ENCODE results near the gene CPEB4. TPM values are rescaled to one million over a fixed set of nuclear protein-coding genes. Genes with fewer than 3 reads are reported as not detected.
A peak's percentile ranks its signal among the peaks of the same experiment; 100 is the strongest.

The CPEB4 gene
- total and polyA plus RNA-seq, 5 donors from 2014 or later, result 3.4 to 42.7 (median 4.7) TPM

GRCh38 chr5:173848986-173849596, 39.1 kb upstream of the CPEB4 start:
- peaks cover 16% of the 10 kb centered on the region for H3K27me3 Mint-ChIP-seq
- ATAC-seq (ENCODE audit: low read depth in 2 of 2) (no peak), DNase-seq (no peak)
- no peak overlapping the region for H3K4me3 Mint-ChIP-seq
- Histone ChIP-seq H3K9me3 (ENCODE audit: control insufficient read depth in 2 of 2, low read length in 2 of 2) (no peaks in the 10 kb centered on the region), H3K4me3 (ENCODE audit: low read depth, low read length) (no peak overlapping the region), H3K4me1 (ENCODE audit: control insufficient read depth, insufficient read depth, low read length, poor library complexity, severe bottlenecking) (no peaks in the 10 kb centered on the region), H3K36me3 (ENCODE audit: control insufficient read depth, insufficient read depth, low read length) (no peaks in the 10 kb centered on the region), H3K27ac (ENCODE audit: insufficient read depth, low read length, poor library complexity, severe bottlenecking) (no peak overlapping the region), H3K27me3 (ENCODE audit: control insufficient read depth, insufficient read depth, low read length) (no peaks in the 10 kb centered on the region)
- H3K36me3 Mint-ChIP-seq, result no peaks in the 10 kb centered on the region
- H3K4me1 Mint-ChIP-seq, result peaks cover 0 to 7% (median under 1%) of the 10 kb centered on the region in 4 donors
- H3K27ac Mint-ChIP-seq, result no peak overlapping the region
- H3K9me3 Mint-ChIP-seq, result peaks cover 0 to 13% (median 7%) of the 10 kb centered on the region in 7 donors

- Mint-ChIP-seq H3K9me3 (peaks cover 0 to 13% (median 7%) of the 10 kb centered on the region in 7 donors), H3K36me3 (no peaks in the 10 kb centered on the region), H3K4me1 (peaks cover 0 to 7% (median 3%) of the 10 kb centered on the region in 4 donors), H3K27ac (no peak overlapping the region), H3K4me3 (no peak overlapping the region), H3K27me3 (peaks cover 16% of the 10 kb centered on the region)
- Histone ChIP-seq H3K27ac (ENCODE audit: insufficient read depth, low read length, poor library complexity, severe bottlenecking) (no peak overlapping the region), H3K27me3 (ENCODE audit: control insufficient read depth, insufficient read depth, low read length) (no peaks in the 10 kb centered on the region), H3K9me3 (ENCODE audit: control insufficient read depth in 2 of 2, low read length in 2 of 2) (no peaks in the 10 kb centered on the region), H3K4me1 (ENCODE audit: control insufficient read depth, insufficient read depth, low read length, poor library complexity, severe bottlenecking) (no peaks in the 10 kb centered on the region), H3K36me3 (ENCODE audit: control insufficient read depth, insufficient read depth, low read length) (no peaks in the 10 kb centered on the region), H3K4me3 (ENCODE audit: low read depth, low read length) (no peak overlapping the region)
- ATAC-seq (ENCODE audit: low read depth in 2 of 2) (no peak), DNase-seq (no peak)
These were observed 38.2 kb upstream of the CPEB4 start for GRCh38 chr5:173849908-173850307.

GRCh38 chr5:173850659-173851058, 37.5 kb upstream of the CPEB4 start:
- peaks cover 16% of the 10 kb centered on the region for H3K27me3 Mint-ChIP-seq
- Histone ChIP-seq H3K27me3 (ENCODE audit: control insufficient read depth, insufficient read depth, low read length) (no peaks in the 10 kb centered on the region), H3K4me1 (ENCODE audit: control insufficient read depth, insufficient read depth, low read length, poor library complexity, severe bottlenecking) (no peaks in the 10 kb centered on the region), H3K9me3 (ENCODE audit: control insufficient read depth in 2 of 2, low read length in 2 of 2) (no peaks in the 10 kb centered on the region), H3K27ac (ENCODE audit: insufficient read depth, low read length, poor library complexity, severe bottlenecking) (no peak overlapping the region), H3K4me3 (ENCODE audit: low read depth, low read length) (no peak overlapping the region), H3K36me3 (ENCODE audit: control insufficient read depth, insufficient read depth, low read length) (no peaks in the 10 kb centered on the region)
- no peak overlapping the region for H3K4me3 Mint-ChIP-seq
- H3K27ac Mint-ChIP-seq, result no peak overlapping the region
- H3K9me3 Mint-ChIP-seq, result peaks cover 0 to 13% (median 7%) of the 10 kb centered on the region in 7 donors
- ATAC-seq (ENCODE audit: low read depth in 2 of 2), result no peak
- peaks cover 0 to 7% (median 3%) of the 10 kb centered on the region in 4 donors for H3K4me1 Mint-ChIP-seq
- no peak for DNase-seq
- no peaks in the 10 kb centered on the region for H3K36me3 Mint-ChIP-seq

GRCh38 chr5:173851595-173852243, 36.4 kb upstream of the CPEB4 start:
- peaks cover 0 to 13% (median 7%) of the 10 kb centered on the region in 7 donors for H3K9me3 Mint-ChIP-seq
- ATAC-seq (ENCODE audit: low read depth in 2 of 2) (no peak), DNase-seq (no peak)
- Histone ChIP-seq H3K9me3 (ENCODE audit: control insufficient read depth in 2 of 2, low read length in 2 of 2) (no peaks in the 10 kb centered on the region), H3K27ac (ENCODE audit: insufficient read depth, low read length, poor library complexity, severe bottlenecking) (no peak overlapping the region), H3K36me3 (ENCODE audit: control insufficient read depth, insufficient read depth, low read length) (no peaks in the 10 kb centered on the region), H3K4me3 (ENCODE audit: low read depth, low read length) (no peak overlapping the region), H3K4me1 (ENCODE audit: control insufficient read depth, insufficient read depth, low read length, poor library complexity, severe bottlenecking) (no peaks in the 10 kb centered on the region), H3K27me3 (ENCODE audit: control insufficient read depth, insufficient read depth, low read length) (no peaks in the 10 kb centered on the region)
- H3K4me3 Mint-ChIP-seq, result no peak overlapping the region
- H3K27ac Mint-ChIP-seq, result peak overlapping the region in 1 of 3 donors; percentile 50
- H3K4me1 Mint-ChIP-seq, result peaks cover 0 to 7% (median 3%) of the 10 kb centered on the region in 4 donors
- no peaks in the 10 kb centered on the region for H3K36me3 Mint-ChIP-seq
- H3K27me3 Mint-ChIP-seq, result peaks cover 16% of the 10 kb centered on the region

- peaks cover 16% of the 10 kb centered on the region for H3K27me3 Mint-ChIP-seq
- no peaks in the 10 kb centered on the region for H3K4me1 ChIP-seq (ENCODE audit: control insufficient read depth, insufficient read depth, low read length, poor library complexity, severe bottlenecking)
- H3K9me3 Mint-ChIP-seq, result peaks cover 0 to 12% (median 5%) of the 10 kb centered on the region in 7 donors
- ATAC-seq (ENCODE audit: low read depth in 2 of 2) (no peak), DNase-seq (no peak)
- no peak overlapping the region for H3K4me3 Mint-ChIP-seq
- no peaks in the 10 kb centered on the region for H3K36me3 Mint-ChIP-seq
- no peak overlapping the region for H3K4me3 ChIP-seq (ENCODE audit: low read depth, low read length)
- no peak overlapping the region for H3K27ac ChIP-seq (ENCODE audit: insufficient read depth, low read length, poor library complexity, severe bottlenecking)
- H3K36me3 ChIP-seq (ENCODE audit: control insufficient read depth, insufficient read depth, low read length), result no peaks in the 10 kb centered on the region
- no peaks in the 10 kb centered on the region for H3K9me3 ChIP-seq (ENCODE audit: control insufficient read depth in 2 of 2, low read length in 2 of 2)
- H3K4me1 Mint-ChIP-seq, result peaks cover 0 to 7% (median 3%) of the 10 kb centered on the region in 4 donors
- no peaks in the 10 kb centered on the region for H3K27me3 ChIP-seq (ENCODE audit: control insufficient read depth, insufficient read depth, low read length)
- H3K27ac Mint-ChIP-seq, result no peak overlapping the region
These were observed 35.3 kb upstream of the CPEB4 start for GRCh38 chr5:173852790-173853359.

- peaks cover 0 to 7% (median 3%) of the 10 kb centered on the region in 4 donors for H3K4me1 Mint-ChIP-seq
- peaks cover 10% of the 10 kb centered on the region for H3K27me3 Mint-ChIP-seq
- no peak for ATAC-seq (ENCODE audit: low read depth in 2 of 2)
- Histone ChIP-seq H3K4me3 (ENCODE audit: low read depth, low read length) (no peak overlapping the region), H3K27me3 (ENCODE audit: control insufficient read depth, insufficient read depth, low read length) (no peaks in the 10 kb centered on the region), H3K4me1 (ENCODE audit: control insufficient read depth, insufficient read depth, low read length, poor library complexity, severe bottlenecking) (no peaks in the 10 kb centered on the region), H3K27ac (ENCODE audit: insufficient read depth, low read length, poor library complexity, severe bottlenecking) (no peak overlapping the region), H3K9me3 (ENCODE audit: control insufficient read depth in 2 of 2, low read length in 2 of 2) (no peaks in the 10 kb centered on the region), H3K36me3 (ENCODE audit: control insufficient read depth, insufficient read depth, low read length) (no peaks in the 10 kb centered on the region)
- H3K9me3 Mint-ChIP-seq, result peaks cover 0 to 6% (median 2%) of the 10 kb centered on the region in 7 donors
- no peak overlapping the region for H3K4me3 Mint-ChIP-seq
- DNase-seq, result peak in 1 of 3 donors; percentile 62
- H3K36me3 Mint-ChIP-seq, result no peaks in the 10 kb centered on the region
- peak overlapping the region in 1 of 3 donors; percentile 7 for H3K27ac Mint-ChIP-seq
These were observed 34.6 kb upstream of the CPEB4 start for GRCh38 chr5:173853370-173854131.

- DNase-seq, result no peak
These were observed 32.8 kb upstream of the CPEB4 start for GRCh38 chr5:173855162-173855994.

More at GRCh38 chr5:173855162-173855994, 32.8 kb upstream of the CPEB4 start:
- no peak overlapping the region for H3K4me3 Mint-ChIP-seq
- H3K9me3 Mint-ChIP-seq, result peaks cover 0 to 2% (median 0%) of the 10 kb centered on the region in 7 donors
- H3K9me3 ChIP-seq (ENCODE audit: control insufficient read depth in 2 of 2, low read length in 2 of 2), result no peaks in the 10 kb centered on the region
- no peak for ATAC-seq (ENCODE audit: low read depth in 2 of 2)
- peaks cover 10% of the 10 kb centered on the region for H3K27me3 Mint-ChIP-seq
- no peak overlapping the region for H3K27ac ChIP-seq (ENCODE audit: insufficient read depth, low read length, poor library complexity, severe bottlenecking)
- no peaks in the 10 kb centered on the region for H3K36me3 Mint-ChIP-seq
- H3K27ac Mint-ChIP-seq, result peak overlapping the region in 1 of 3 donors; percentile 9
- H3K4me3 ChIP-seq (ENCODE audit: low read depth, low read length), result no peak overlapping the region
- peaks cover 0 to 7% (median 3%) of the 10 kb centered on the region in 4 donors for H3K4me1 Mint-ChIP-seq
- H3K36me3 ChIP-seq (ENCODE audit: control insufficient read depth, insufficient read depth, low read length), result no peaks in the 10 kb centered on the region
- no peaks in the 10 kb centered on the region for H3K4me1 ChIP-seq (ENCODE audit: control insufficient read depth, insufficient read depth, low read length, poor library complexity, severe bottlenecking)
- no peaks in the 10 kb centered on the region for H3K27me3 ChIP-seq (ENCODE audit: control insufficient read depth, insufficient read depth, low read length)
